ENCODE measurements around the gene EPB41L5.
"Not testable (repeated sequence)": the region's sequence is repeated elsewhere in the genome, so short reads cannot be mapped to it uniquely, and the experiment has no call there.

DNA sequence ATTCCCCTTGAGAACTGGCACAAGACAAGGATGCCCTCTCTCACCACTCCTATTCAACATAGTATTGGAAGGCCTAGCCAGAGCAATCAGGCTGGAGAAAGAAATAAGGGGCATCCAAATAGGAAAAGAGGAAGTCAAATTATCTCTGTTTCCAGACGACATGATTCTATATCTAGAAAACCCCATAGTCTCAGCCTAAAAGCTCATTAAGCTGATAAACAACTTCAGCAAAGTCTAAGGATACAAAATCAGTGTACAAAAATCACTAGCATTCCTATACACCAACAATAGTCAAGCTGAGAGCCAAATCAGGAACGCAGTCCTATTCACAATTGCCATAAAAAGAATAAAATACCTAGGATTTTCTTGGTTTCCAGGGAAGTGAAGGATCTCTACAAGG, 145.8 kb downstream of the EPB41L5 start:
- not testable (repeated sequence) for TF ChIP-seq EZH2 (IDR thresholded peaks at IDR 0.05; ENCODE audit: borderline replicate concordance, control insufficient read depth, low read depth, low read length); MXI1 (IDR thresholded peaks at IDR 0.05; ENCODE audit: low read depth, low read length); TBL1XR1 (IDR thresholded peaks at IDR 0.05; ENCODE audit: low read depth, low read length); JUNB (IDR thresholded peaks at IDR 0.05); RELA (IDR thresholded peaks at IDR 0.05; ENCODE audit: borderline replicate concordance, partially characterized antibody); POLR2AphosphoS5 (IDR thresholded peaks at IDR 0.05; ENCODE audit: low read length); TCF7 (IDR thresholded peaks at IDR 0.05; ENCODE audit: borderline replicate concordance); SP1 (IDR thresholded peaks at IDR 0.05; ENCODE audit: low read depth, low read length); YBX1 (IDR thresholded peaks at IDR 0.05)
- TF ChIP-seq, protein P1, sequence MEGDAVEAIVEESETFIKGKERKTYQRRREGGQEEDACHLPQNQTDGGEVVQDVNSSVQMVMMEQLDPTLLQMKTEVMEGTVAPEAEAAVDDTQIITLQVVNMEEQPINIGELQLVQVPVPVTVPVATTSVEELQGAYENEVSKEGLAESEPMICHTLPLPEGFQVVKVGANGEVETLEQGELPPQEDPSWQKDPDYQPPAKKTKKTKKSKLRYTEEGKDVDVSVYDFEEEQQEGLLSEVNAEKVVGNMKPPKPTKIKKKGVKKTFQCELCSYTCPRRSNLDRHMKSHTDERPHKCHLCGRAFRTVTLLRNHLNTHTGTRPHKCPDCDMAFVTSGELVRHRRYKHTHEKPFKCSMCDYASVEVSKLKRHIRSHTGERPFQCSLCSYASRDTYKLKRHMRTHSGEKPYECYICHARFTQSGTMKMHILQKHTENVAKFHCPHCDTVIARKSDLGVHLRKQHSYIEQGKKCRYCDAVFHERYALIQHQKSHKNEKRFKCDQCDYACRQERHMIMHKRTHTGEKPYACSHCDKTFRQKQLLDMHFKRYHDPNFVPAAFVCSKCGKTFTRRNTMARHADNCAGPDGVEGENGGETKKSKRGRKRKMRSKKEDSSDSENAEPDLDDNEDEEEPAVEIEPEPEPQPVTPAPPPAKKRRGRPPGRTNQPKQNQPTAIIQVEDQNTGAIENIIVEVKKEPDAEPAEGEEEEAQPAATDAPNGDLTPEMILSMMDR (IDR thresholded peaks at IDR 0.05 in 2 of 3, conservative IDR thresholded peaks at IDR 0.05 in 1 of 3; ENCODE audit: control insufficient read depth in 2 of 3, extremely low read depth in 1 of 3, insufficient read depth in 1 of 3, low read depth in 3 of 3, low read length in 3 of 3), result not testable (repeated sequence)

Data from GM12878 (cell line).